Measurements from ENCODE around the gene DNAJC9.

DNA sequence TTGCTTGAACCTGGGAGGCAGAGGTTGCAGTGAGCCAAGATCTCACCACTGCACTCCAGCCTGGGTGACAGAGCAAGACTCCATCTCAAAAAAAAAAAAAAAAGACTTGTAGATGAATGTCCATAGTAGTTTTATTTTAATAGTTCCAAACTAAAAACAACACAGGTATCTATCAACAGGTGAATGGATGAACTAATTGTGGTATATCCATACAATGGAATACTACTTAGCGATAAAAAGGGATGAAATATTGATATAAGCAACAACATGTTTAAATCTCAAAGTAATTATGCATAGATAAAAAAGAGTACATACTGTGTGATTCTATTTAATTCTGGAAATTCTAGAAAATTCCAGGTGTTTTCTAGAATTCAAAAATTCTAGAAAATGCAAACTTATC lies 42.9 kb upstream of the DNAJC9 start:
- TF ChIP-seq CTCF (conservative IDR thresholded peaks at IDR 0.05; ENCODE audit: low read depth, low read length) (no peak), EZH2 (IDR thresholded peaks at IDR 0.05; ENCODE audit: borderline replicate concordance, low read depth, low read length, poor library complexity, severe bottlenecking) (no peak)

Measured in A673 (cell line).